Measurements from ENCODE around the gene PHLDB3. TPM values are rescaled to one million over a fixed set of nuclear protein-coding genes. Genes with fewer than 3 reads are reported as not detected.
A peak's percentile ranks its signal among the peaks of the same experiment; 100 is the strongest.

PHLDB3 gene
- polyA plus RNA-seq, 1 of the 3 experiments (the other 2 are of a cell fraction) = 15.6 TPM

DNA sequence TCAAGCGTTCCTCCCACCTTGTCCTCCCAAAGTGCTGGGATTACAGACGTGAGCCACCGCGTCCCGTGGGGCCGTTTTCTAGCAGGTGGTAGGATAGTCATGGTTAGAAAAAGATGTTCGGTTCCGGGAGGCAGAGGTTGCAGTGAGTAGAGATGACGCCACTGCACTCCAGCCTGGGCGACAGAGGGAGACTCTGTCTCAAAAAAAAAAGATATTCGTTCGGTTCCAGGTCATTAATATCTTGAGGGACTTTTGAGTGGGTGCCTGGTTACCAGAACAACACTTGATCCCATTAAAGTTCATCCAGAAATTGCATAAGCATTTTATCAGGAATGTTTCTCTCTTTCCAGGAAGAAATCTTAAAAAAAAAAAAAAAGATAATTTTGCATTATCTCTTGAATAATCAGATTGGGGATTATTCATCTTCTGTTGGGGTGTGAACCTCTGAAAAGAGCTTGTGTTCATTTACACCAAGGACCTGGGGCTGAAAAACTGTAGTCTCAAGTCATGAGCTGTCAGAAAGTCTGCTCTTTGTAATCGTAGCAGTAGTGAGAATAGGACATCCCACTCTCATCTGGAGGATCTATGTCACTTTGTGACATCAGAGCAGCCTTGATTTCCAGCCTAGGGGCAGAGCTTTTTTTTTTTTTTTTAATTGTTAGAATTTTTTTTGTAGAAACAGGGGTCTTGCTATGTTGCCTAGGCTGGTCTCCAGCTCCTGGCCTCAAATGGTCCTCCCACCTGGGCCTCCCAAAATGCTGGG, 23.5 kb upstream of the PHLDB3 start:
- no peak overlapping the region for H3K4me2 ChIP-seq
- WGBS (ENCODE audit: low lambda C conversion rate) = 69% methylated on average over 13 of the region's 13 CpGs
- H2AFZ ChIP-seq (ENCODE audit: low read depth) = no peak overlapping the region
- DNase-seq = no peak
- H3K27me3 ChIP-seq (ENCODE audit: insufficient read depth) = no peaks in the 10 kb centered on the region
- H3K9me2 ChIP-seq = no peaks in the 10 kb centered on the region
- peaks cover 6 to 19% of the 10 kb centered on the region in 2 experiments; a peak in 1 of 4 replicates for H3K4me1 ChIP-seq (ENCODE audit: control insufficient read depth in 1 of 2, insufficient read depth in 2 of 2, low read depth in 1 of 2, low read length in 1 of 2)
- ChIA-PET POLR2A (interaction anchor here (0.8 kb wide), 1 partner anchor 65 kb away, joined by 3 read pairs; no protein-coding TSS in a partner anchor), CTCF (interaction anchor here (0.7 to 24.7 kb wide), 4 partner anchors 8 to 88 kb away, joined by 4 to 632 read pairs (median 8); no protein-coding TSS in a partner anchor)
- H3K9me3 ChIP-seq = no peaks in the 10 kb centered on the region
- H3K36me3 ChIP-seq (replicated peaks in 1 of 2; ENCODE audit: control insufficient read depth in 1 of 2, insufficient read depth in 2 of 2, low read length in 1 of 2) = no peaks in the 10 kb centered on the region
- no peak overlapping the region for H3K4me3 ChIP-seq (ENCODE audit: low read depth in 2 of 2, low read length in 1 of 2)
- no peaks in the 10 kb centered on the region for H4K20me1 ChIP-seq (ENCODE audit: insufficient read depth)
- H3K9ac ChIP-seq = no peak overlapping the region
- H3K79me2 ChIP-seq (ENCODE audit: insufficient read depth) = peaks cover 24% of the 10 kb centered on the region
- H3K27ac ChIP-seq (ENCODE audit: low read depth in 2 of 2, low read length in 1 of 2) = no peak overlapping the region
- TF ChIP-seq SIN3A (IDR thresholded peaks at IDR 0.05; ENCODE audit: borderline replicate concordance, low read depth, low read length) (no peak), FOXJ3 (CRISPR knock-in tag; IDR thresholded peaks at IDR 0.05) (no peak), JUND (IDR thresholded peaks at IDR 0.05) (no peak), POLR2AphosphoS5 (IDR thresholded peaks at IDR 0.05; ENCODE audit: low read depth, low read length) (no peak), YY1 (IDR thresholded peaks at IDR 0.05; ENCODE audit: low read depth) (no peak), GABPA (IDR thresholded peaks at IDR 0.05; ENCODE audit: low read depth) (no peak)
- TF ChIP-seq, protein P1, sequence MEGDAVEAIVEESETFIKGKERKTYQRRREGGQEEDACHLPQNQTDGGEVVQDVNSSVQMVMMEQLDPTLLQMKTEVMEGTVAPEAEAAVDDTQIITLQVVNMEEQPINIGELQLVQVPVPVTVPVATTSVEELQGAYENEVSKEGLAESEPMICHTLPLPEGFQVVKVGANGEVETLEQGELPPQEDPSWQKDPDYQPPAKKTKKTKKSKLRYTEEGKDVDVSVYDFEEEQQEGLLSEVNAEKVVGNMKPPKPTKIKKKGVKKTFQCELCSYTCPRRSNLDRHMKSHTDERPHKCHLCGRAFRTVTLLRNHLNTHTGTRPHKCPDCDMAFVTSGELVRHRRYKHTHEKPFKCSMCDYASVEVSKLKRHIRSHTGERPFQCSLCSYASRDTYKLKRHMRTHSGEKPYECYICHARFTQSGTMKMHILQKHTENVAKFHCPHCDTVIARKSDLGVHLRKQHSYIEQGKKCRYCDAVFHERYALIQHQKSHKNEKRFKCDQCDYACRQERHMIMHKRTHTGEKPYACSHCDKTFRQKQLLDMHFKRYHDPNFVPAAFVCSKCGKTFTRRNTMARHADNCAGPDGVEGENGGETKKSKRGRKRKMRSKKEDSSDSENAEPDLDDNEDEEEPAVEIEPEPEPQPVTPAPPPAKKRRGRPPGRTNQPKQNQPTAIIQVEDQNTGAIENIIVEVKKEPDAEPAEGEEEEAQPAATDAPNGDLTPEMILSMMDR (IDR thresholded peaks at IDR 0.05) = no peak
- TF ChIP-seq, protein P2, sequence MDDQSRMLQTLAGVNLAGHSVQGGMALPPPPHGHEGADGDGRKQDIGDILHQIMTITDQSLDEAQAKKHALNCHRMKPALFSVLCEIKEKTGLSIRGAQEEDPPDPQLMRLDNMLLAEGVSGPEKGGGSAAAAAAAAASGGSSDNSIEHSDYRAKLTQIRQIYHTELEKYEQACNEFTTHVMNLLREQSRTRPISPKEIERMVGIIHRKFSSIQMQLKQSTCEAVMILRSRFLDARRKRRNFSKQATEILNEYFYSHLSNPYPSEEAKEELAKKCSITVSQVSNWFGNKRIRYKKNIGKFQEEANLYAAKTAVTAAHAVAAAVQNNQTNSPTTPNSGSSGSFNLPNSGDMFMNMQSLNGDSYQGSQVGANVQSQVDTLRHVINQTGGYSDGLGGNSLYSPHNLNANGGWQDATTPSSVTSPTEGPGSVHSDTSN (IDR thresholded peaks at IDR 0.05) = no peak
- H3F3A ChIP-seq (replicated peaks; ENCODE audit: insufficient read depth) = peaks cover 5% of the 10 kb centered on the region

- Histone ChIP-seq H3K4me2 (peak within 1 kb of the TSS; percentile 95), H3K9ac (peak within 1 kb of the TSS; percentile 86), H3F3A (replicated peaks; ENCODE audit: insufficient read depth) (no peaks in the 10 kb centered on the region), H3K9me2 (no peaks in the 10 kb centered on the region), H3K4me1 (ENCODE audit: control insufficient read depth in 1 of 2, insufficient read depth in 2 of 2, low read depth in 1 of 2, low read length in 1 of 2) (peaks cover 6 to 14% of the 10 kb centered on the region in 2 experiments; a peak in 1 of 4 replicates), H2AFZ (ENCODE audit: low read depth) (peak within 1 kb of the TSS; percentile 98), H3K4me3 (ENCODE audit: low read depth in 2 of 2, low read length in 1 of 2) (peak within 1 kb of the TSS; percentile 74 to 97), H3K27me3 (ENCODE audit: insufficient read depth) (no peaks in the 10 kb centered on the region), H3K36me3 (replicated peaks in 1 of 2; ENCODE audit: control insufficient read depth in 1 of 2, insufficient read depth in 2 of 2, low read length in 1 of 2) (no peaks in the 10 kb centered on the region), H4K20me1 (ENCODE audit: insufficient read depth) (no peaks in the 10 kb centered on the region), H3K9me3 (no peaks in the 10 kb centered on the region), H3K79me2 (ENCODE audit: insufficient read depth) (peaks cover 28% of the 10 kb centered on the region), H3K27ac (ENCODE audit: low read depth in 2 of 2, low read length in 1 of 2) (peak within 1 kb of the TSS; percentile 0 to 48; a peak in 2 of 4 replicates)
- peak; percentile 92 for DNase-seq
- POLR2A ChIA-PET = no interaction called here
- 7% methylated on average over 49 of the region's 54 CpGs for WGBS (ENCODE audit: low lambda C conversion rate)
- CTCF ChIA-PET = interaction anchor here (0.7 to 24.7 kb wide), 5 partner anchors 7 to 158 kb away, joined by 4 to 632 read pairs (median 6); no protein-coding TSS in a partner anchor
- TF ChIP-seq ELF1 (IDR thresholded peaks at IDR 0.05) = no peak
- peak; percentile 83 for TF ChIP-seq POLR2AphosphoS5 (IDR thresholded peaks at IDR 0.05; ENCODE audit: low read depth, low read length)
- TF ChIP-seq TAF1 (IDR thresholded peaks at IDR 0.05; ENCODE audit: borderline replicate concordance, low read depth, low read length) = peak; percentile 72; the same call in 1 of the 2 replicates
- TF ChIP-seq YY1 (IDR thresholded peaks at IDR 0.05; ENCODE audit: low read depth) = peak; percentile 21; the same call in 1 of the 2 replicates
- TF ChIP-seq, protein P3, sequence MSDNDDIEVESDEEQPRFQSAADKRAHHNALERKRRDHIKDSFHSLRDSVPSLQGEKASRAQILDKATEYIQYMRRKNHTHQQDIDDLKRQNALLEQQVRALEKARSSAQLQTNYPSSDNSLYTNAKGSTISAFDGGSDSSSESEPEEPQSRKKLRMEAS (IDR thresholded peaks at IDR 0.05; ENCODE audit: low read depth) = peak; percentile 47; the same call in 1 of the 2 replicates
- TF ChIP-seq GABPA (IDR thresholded peaks at IDR 0.05; ENCODE audit: low read depth) = no peak
- no peak for TF ChIP-seq TEAD4 (IDR thresholded peaks at IDR 0.05; ENCODE audit: borderline replicate concordance, insufficient read depth)
- TF ChIP-seq EZH2phosphoT487 (IDR thresholded peaks at IDR 0.05; ENCODE audit: borderline replicate concordance, low read depth) = no peak
- no peak for TF ChIP-seq MEF2A (IDR thresholded peaks at IDR 0.05; ENCODE audit: borderline replicate concordance, low read depth)
- TF ChIP-seq, protein P4, sequence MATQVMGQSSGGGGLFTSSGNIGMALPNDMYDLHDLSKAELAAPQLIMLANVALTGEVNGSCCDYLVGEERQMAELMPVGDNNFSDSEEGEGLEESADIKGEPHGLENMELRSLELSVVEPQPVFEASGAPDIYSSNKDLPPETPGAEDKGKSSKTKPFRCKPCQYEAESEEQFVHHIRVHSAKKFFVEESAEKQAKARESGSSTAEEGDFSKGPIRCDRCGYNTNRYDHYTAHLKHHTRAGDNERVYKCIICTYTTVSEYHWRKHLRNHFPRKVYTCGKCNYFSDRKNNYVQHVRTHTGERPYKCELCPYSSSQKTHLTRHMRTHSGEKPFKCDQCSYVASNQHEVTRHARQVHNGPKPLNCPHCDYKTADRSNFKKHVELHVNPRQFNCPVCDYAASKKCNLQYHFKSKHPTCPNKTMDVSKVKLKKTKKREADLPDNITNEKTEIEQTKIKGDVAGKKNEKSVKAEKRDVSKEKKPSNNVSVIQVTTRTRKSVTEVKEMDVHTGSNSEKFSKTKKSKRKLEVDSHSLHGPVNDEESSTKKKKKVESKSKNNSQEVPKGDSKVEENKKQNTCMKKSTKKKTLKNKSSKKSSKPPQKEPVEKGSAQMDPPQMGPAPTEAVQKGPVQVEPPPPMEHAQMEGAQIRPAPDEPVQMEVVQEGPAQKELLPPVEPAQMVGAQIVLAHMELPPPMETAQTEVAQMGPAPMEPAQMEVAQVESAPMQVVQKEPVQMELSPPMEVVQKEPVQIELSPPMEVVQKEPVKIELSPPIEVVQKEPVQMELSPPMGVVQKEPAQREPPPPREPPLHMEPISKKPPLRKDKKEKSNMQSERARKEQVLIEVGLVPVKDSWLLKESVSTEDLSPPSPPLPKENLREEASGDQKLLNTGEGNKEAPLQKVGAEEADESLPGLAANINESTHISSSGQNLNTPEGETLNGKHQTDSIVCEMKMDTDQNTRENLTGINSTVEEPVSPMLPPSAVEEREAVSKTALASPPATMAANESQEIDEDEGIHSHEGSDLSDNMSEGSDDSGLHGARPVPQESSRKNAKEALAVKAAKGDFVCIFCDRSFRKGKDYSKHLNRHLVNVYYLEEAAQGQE (IDR thresholded peaks at IDR 0.05; ENCODE audit: low read depth, low read length) = peak; percentile 13; the same call in 1 of the 2 replicates
- peak; percentile 58; the same call in 1 of the 2 replicates for TF ChIP-seq MXI1 (IDR thresholded peaks at IDR 0.05; ENCODE audit: low read depth, low read length)
Measured at GRCh38 chr19:43526884-43527859, 22.6 kb upstream of the PHLDB3 start, which contains the start of gene ETHE1. ETHE1 (minus strand) TSS chr19:43527201; CDS start chr19:43527177, 24 bp downstream.

All from SK-N-SH (cell line).